Neural cell (in vitro differentiated cells): ENCODE measurements around the gene MRGPRD.

Experiments
- EZH2 ChIP-seq: fragments of 200-600, 300-800 bp; shearing (Covaris generic), sonication (generic); IDR thresholded peaks from 2 replicates; pipeline ENCODE4 v1.6.1; 2014; ENCODE audit warnings: antibody characterized with exemption, low read length, borderline replicate concordance, mild to moderate bottlenecking; ENCODE audit not compliant: insufficient read depth, poor library complexity, severe bottlenecking
- POLR2AphosphoS5 ChIP-seq: IDR thresholded peaks from 2 replicates; pipeline ENCODE4 v1.6.1; 2012
- TAF1 ChIP-seq: IDR thresholded peaks from 2 replicates; pipeline ENCODE4 v1.6.1; 2012; ENCODE audit warnings: low read depth
- TF ChIP-seq, protein P1 (sequence below): fragments of 450-650 bp; IDR thresholded peaks from 2 replicates; pipeline ENCODE4 v1.5.1; 2014; ENCODE audit warnings: antibody characterized with exemption, mild to moderate bottlenecking, moderate library complexity; ENCODE audit not compliant: poor library complexity, severe bottlenecking
- TF ChIP-seq, protein P2 (sequence below): IDR thresholded peaks from 2 replicates; pipeline ENCODE4 v1.6.1; 2012; ENCODE audit warnings: borderline replicate concordance

GRCh38 chr11:68979931-68980775 is 633 bp downstream of the MRGPRD start:
- TF ChIP-seq POLR2AphosphoS5 (no peak), EZH2 (no peak), TAF1 (no peak)
- TF ChIP-seq, protein P1, sequence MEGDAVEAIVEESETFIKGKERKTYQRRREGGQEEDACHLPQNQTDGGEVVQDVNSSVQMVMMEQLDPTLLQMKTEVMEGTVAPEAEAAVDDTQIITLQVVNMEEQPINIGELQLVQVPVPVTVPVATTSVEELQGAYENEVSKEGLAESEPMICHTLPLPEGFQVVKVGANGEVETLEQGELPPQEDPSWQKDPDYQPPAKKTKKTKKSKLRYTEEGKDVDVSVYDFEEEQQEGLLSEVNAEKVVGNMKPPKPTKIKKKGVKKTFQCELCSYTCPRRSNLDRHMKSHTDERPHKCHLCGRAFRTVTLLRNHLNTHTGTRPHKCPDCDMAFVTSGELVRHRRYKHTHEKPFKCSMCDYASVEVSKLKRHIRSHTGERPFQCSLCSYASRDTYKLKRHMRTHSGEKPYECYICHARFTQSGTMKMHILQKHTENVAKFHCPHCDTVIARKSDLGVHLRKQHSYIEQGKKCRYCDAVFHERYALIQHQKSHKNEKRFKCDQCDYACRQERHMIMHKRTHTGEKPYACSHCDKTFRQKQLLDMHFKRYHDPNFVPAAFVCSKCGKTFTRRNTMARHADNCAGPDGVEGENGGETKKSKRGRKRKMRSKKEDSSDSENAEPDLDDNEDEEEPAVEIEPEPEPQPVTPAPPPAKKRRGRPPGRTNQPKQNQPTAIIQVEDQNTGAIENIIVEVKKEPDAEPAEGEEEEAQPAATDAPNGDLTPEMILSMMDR, result no peak
- TF ChIP-seq, protein P2, sequence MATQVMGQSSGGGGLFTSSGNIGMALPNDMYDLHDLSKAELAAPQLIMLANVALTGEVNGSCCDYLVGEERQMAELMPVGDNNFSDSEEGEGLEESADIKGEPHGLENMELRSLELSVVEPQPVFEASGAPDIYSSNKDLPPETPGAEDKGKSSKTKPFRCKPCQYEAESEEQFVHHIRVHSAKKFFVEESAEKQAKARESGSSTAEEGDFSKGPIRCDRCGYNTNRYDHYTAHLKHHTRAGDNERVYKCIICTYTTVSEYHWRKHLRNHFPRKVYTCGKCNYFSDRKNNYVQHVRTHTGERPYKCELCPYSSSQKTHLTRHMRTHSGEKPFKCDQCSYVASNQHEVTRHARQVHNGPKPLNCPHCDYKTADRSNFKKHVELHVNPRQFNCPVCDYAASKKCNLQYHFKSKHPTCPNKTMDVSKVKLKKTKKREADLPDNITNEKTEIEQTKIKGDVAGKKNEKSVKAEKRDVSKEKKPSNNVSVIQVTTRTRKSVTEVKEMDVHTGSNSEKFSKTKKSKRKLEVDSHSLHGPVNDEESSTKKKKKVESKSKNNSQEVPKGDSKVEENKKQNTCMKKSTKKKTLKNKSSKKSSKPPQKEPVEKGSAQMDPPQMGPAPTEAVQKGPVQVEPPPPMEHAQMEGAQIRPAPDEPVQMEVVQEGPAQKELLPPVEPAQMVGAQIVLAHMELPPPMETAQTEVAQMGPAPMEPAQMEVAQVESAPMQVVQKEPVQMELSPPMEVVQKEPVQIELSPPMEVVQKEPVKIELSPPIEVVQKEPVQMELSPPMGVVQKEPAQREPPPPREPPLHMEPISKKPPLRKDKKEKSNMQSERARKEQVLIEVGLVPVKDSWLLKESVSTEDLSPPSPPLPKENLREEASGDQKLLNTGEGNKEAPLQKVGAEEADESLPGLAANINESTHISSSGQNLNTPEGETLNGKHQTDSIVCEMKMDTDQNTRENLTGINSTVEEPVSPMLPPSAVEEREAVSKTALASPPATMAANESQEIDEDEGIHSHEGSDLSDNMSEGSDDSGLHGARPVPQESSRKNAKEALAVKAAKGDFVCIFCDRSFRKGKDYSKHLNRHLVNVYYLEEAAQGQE, result no peak
